SK-N-SH (cell line): Measurements from ENCODE around the gene RPL7L1.

Source experiments
- EP300 ChIP-seq, 2 experiments: IDR thresholded peaks; 2 replicates each; pipeline versions ENCODE4 v1.4.0 to v1.6.1; 2012; ENCODE audit warnings: borderline replicate concordance in 1 of 2, low read depth in 1 of 2, low read length in 1 of 2
- RAD21 ChIP-seq: IDR thresholded peaks from 2 replicates; pipeline ENCODE4 v1.6.1; 2012; ENCODE audit warnings: mild to moderate bottlenecking, low read length
- TF ChIP-seq, protein P1 (sequence below): fragments of 200-600 bp; sonication (generic); IDR thresholded peaks from 2 replicates; pipeline ENCODE4 v1.6.1; 2017; ENCODE audit warnings: antibody characterized with exemption, mild to moderate bottlenecking, moderate library complexity

DNA sequence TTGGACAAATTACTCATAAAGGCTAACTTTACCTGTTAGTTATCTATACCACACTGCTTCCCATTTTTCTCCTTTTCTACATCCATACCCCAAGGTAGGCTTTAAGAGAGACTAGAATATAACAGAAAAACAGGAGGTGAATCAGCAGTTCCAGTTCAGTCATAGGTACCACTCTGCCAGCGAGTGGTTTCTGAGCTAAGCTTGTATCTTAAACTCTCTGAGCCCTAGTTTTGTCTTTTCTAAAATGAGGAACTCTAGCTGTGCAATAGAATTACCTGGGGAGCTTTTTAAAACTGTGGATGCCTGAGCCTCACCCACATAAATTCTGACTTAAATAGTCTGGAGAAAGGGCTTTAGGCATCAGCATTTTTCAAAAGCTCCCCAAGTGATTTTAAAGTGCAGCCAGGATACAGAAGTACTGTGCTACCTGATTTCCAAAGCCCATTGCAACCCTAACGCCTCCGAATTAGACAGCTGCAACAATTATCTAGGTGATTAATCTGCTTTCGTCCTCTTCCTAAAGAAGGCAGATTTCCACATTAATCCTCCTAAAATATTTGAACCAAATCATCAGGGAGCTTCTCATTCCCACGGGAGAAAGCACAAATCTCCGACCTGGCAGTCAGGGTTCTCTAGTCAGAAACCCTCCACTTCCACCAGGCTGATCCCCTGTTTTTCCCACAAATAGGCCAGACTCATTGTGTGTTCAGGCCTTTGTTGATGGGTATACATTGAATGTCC lies 37.4 kb upstream of the RPL7L1 start:
- TF ChIP-seq, protein P1, sequence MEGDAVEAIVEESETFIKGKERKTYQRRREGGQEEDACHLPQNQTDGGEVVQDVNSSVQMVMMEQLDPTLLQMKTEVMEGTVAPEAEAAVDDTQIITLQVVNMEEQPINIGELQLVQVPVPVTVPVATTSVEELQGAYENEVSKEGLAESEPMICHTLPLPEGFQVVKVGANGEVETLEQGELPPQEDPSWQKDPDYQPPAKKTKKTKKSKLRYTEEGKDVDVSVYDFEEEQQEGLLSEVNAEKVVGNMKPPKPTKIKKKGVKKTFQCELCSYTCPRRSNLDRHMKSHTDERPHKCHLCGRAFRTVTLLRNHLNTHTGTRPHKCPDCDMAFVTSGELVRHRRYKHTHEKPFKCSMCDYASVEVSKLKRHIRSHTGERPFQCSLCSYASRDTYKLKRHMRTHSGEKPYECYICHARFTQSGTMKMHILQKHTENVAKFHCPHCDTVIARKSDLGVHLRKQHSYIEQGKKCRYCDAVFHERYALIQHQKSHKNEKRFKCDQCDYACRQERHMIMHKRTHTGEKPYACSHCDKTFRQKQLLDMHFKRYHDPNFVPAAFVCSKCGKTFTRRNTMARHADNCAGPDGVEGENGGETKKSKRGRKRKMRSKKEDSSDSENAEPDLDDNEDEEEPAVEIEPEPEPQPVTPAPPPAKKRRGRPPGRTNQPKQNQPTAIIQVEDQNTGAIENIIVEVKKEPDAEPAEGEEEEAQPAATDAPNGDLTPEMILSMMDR, result no peak
- TF ChIP-seq EP300 (IDR thresholded peaks at IDR 0.05; ENCODE audit: borderline replicate concordance in 1 of 2, low read depth in 1 of 2, low read length in 1 of 2) (no peak), RAD21 (no peak)
